ENCODE results near the gene ACACA. TPM values are rescaled to one million over a fixed set of nuclear protein-coding genes. Genes with fewer than 3 reads are reported as not detected.

The ACACA gene
- total and polyA plus RNA-seq, 9 of the 15 experiments (the other 6 are each of a cell fraction or from before 2014, with no cell fraction given), result 35.9 to 135 (median 88.4) TPM

DNA sequence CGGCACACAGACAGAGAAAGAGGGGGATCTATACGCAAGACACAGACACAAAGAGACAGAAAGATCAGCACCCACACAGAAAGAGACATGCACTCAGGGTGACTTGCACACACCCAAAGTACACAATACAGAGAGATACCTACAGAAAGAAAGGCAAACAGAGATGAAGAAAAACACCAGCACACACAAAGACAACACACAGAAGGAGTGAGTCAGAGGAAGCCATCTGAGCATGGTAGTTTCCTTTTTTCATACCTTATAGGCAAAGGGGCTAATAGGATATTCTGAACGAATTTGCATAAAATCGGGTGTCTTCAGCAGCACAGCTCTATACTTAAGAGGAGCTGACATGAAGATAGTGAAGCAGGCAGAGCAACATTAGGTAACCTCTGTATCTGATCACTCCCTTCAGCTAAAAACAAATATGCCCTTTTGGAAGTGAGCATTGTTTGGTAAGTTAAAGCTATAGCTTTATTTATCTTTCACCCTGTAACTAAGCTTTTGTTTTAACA lies 259.3 kb downstream of the ACACA start:
- 63% methylated on average over 4 of the region's 4 CpGs for WGBS (ENCODE audit: insufficient coverage, low coverage, missing lambda C conversion rate)
- Histone ChIP-seq H3K27me3 (ENCODE audit: control insufficient read depth in 2 of 2, insufficient read depth in 2 of 2, low read length in 2 of 2) (no peaks in the 10 kb centered on the region), H3K27ac (ENCODE audit: extremely low read depth, low read depth, low read length) (no peak overlapping the region), H3K4me1 (replicated peaks in 1 of 2; ENCODE audit: control insufficient read depth in 2 of 2, insufficient read depth in 2 of 2, low read length in 2 of 2) (no peaks in the 10 kb centered on the region), H3K9me1 (ENCODE audit: control insufficient read depth, insufficient read depth, low read length) (no peaks in the 10 kb centered on the region), H4K20me1 (replicated peaks; ENCODE audit: control insufficient read depth, insufficient read depth, low read length) (no peaks in the 10 kb centered on the region), H2AFZ (ENCODE audit: low read depth, low read length) (no peak overlapping the region), H3K4me3 (no peak overlapping the region), H3K9ac (ENCODE audit: insufficient read depth in 1 of 2, low read depth in 2 of 2, low read length in 2 of 2) (no peak overlapping the region), H3K36me3 (ENCODE audit: control insufficient read depth, insufficient read depth, low read length) (peaks cover 88% of the 10 kb centered on the region), H3K9me3 (replicated peaks; ENCODE audit: control insufficient read depth, insufficient read depth, low read depth, low read length) (no peaks in the 10 kb centered on the region), H3K4me2 (ENCODE audit: insufficient read depth, low read length) (no peak overlapping the region), H3K79me2 (ENCODE audit: control insufficient read depth, insufficient read depth, low read length) (no peaks in the 10 kb centered on the region)
- ChIA-PET CTCF (ENCODE audit: low intra/inter-chr PET ratio) (no interaction called here), POLR2A (no interaction called here)
- intact Hi-C loops (cut with micrococcal nuclease) (no loop called here), in situ Hi-C loops (cut with MboI) (no loop called here)
- no peak for FAIRE-seq
- ATAC-seq, result no peak
- BruUV-seq (replicated peaks), result no TSS peak
- no peak for TF ChIP-seq BRCA1 (IDR thresholded peaks at IDR 0.05)
- no peak for TF ChIP-seq BRCA1 (CRISPR knock-in tag; IDR thresholded peaks at IDR 0.05)
- no peak for TF ChIP-seq EP300 (IDR thresholded peaks at IDR 0.05; ENCODE audit: low read length)
- no peak for TF ChIP-seq RFX1 (IDR thresholded peaks at IDR 0.05)
- no peak for TF ChIP-seq RNF2 (IDR thresholded peaks at IDR 0.05)
- no peak for TF ChIP-seq ZEB2 (IDR thresholded peaks at IDR 0.05)
- no peak for TF ChIP-seq ZNF408 (CRISPR knock-in tag; IDR thresholded peaks at IDR 0.05; ENCODE audit: low read depth)
- no peak for TF ChIP-seq ZNF12 (CRISPR knock-in tag; IDR thresholded peaks at IDR 0.05)
- no peak for TF ChIP-seq KHSRP (IDR thresholded peaks at IDR 0.05)
- TF ChIP-seq TCF7L2 (IDR thresholded peaks at IDR 0.05; ENCODE audit: low read depth, low read length), result no peak
- TF ChIP-seq NUFIP1 (IDR thresholded peaks at IDR 0.05; ENCODE audit: partially characterized antibody), result no peak
- TF ChIP-seq, protein P1, sequence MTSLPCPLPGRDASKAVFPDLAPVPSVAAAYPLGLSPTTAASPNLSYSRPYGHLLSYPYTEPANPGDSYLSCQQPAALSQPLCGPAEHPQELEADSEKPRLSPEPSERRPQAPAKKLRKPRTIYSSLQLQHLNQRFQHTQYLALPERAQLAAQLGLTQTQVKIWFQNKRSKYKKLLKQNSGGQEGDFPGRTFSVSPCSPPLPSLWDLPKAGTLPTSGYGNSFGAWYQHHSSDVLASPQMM (CRISPR knock-in tag; IDR thresholded peaks at IDR 0.05), result no peak
- no peak for TF ChIP-seq KLF13 (tag; IDR thresholded peaks at IDR 0.05; ENCODE audit: borderline replicate concordance, low read depth)
- TF ChIP-seq, protein P2, sequence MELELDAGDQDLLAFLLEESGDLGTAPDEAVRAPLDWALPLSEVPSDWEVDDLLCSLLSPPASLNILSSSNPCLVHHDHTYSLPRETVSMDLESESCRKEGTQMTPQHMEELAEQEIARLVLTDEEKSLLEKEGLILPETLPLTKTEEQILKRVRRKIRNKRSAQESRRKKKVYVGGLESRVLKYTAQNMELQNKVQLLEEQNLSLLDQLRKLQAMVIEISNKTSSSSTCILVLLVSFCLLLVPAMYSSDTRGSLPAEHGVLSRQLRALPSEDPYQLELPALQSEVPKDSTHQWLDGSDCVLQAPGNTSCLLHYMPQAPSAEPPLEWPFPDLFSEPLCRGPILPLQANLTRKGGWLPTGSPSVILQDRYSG (tag; conservative IDR thresholded peaks at IDR 0.05; ENCODE audit: low read depth), result no peak
- no peak for TF ChIP-seq CEBPB (tag; IDR thresholded peaks at IDR 0.05)
- TF ChIP-seq, protein P3, sequence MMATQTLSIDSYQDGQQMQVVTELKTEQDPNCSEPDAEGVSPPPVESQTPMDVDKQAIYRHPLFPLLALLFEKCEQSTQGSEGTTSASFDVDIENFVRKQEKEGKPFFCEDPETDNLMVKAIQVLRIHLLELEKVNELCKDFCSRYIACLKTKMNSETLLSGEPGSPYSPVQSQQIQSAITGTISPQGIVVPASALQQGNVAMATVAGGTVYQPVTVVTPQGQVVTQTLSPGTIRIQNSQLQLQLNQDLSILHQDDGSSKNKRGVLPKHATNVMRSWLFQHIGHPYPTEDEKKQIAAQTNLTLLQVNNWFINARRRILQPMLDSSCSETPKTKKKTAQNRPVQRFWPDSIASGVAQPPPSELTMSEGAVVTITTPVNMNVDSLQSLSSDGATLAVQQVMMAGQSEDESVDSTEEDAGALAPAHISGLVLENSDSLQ (IDR thresholded peaks at IDR 0.05), result no peak
- TF ChIP-seq, protein P4, sequence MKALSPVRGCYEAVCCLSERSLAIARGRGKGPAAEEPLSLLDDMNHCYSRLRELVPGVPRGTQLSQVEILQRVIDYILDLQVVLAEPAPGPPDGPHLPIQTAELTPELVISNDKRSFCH (CRISPR knock-in tag; IDR thresholded peaks at IDR 0.05), result no peak
- TF ChIP-seq, protein P4 (tag; IDR thresholded peaks at IDR 0.05), result no peak
- TF ChIP-seq, protein P5, sequence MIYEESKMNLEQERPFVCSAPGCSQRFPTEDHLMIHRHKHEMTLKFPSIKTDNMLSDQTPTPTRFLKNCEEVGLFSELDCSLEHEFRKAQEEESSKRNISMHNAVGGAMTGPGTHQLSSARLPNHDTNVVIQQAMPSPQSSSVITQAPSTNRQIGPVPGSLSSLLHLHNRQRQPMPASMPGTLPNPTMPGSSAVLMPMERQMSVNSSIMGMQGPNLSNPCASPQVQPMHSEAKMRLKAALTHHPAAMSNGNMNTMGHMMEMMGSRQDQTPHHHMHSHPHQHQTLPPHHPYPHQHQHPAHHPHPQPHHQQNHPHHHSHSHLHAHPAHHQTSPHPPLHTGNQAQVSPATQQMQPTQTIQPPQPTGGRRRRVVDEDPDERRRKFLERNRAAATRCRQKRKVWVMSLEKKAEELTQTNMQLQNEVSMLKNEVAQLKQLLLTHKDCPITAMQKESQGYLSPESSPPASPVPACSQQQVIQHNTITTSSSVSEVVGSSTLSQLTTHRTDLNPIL (CRISPR knock-in tag; IDR thresholded peaks at IDR 0.05), result no peak
- DNase-seq (ENCODE audit: extremely low read depth in 1 of 4, low spot score in 3 of 4), result no peak

Data from K562 (cell line).